ENCODE data around the gene ZMIZ1.

The ZMIZ1 gene

DNA sequence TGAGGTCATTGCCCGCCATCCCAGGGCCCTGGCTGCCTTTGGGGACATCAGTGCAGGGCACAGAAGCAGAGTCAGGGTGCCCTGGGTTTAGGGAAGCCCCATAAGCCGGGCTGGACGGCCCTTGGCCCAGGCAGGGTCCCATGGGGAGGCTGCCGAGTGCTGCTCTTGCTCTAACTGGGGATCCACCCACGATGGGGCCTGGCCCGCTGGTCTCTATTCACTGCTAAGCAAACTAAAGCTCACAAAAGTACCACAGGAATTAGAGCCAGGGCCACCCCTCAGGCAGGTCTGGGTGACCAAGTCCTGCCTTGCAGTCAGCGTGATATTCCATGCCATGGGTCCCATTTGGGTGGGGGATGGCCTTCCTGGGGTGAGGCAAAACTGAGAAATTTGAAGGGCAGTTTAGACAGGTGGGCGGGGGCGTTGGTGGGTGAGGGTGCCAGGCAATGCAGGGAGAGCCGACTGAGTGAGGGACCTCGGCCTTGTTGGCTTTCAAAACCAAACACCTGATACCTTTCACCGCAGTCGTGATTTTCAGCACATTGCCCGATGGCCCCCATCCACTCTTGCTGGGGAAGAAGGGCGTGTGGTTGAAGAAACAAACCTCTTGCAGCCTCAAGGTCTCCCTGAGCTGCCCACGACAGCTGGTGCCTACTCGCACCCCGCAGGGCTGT lies 185.7 kb downstream of the ZMIZ1 start:
- DNase-seq = no peak

DNA sequence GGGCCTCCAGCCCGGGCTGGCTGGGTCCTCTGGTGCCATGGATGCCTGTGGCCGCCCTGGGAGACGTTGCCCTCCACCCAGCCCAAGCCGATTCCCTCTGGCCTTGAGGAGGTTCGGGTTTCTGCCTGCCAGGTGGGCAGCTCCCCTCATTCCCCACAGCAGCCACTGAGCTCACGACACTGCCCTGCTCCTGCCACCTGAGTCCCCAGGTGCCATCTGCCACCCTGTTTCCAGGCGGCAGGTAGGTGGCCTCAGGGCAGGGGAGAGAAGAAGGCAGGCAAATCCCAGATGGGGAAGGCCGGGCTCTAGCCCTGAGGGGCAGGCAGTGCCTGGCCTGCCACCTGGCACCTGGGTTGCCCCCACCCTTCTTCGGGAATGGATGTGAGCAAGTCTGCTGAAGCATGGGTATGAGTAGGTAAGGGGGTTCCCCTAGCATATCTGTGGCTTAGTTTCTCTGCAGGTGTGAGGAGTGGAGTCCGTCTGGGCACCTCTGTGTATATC lies 186.3 kb downstream of the ZMIZ1 start:
- DNase-seq = no peak

DNA sequence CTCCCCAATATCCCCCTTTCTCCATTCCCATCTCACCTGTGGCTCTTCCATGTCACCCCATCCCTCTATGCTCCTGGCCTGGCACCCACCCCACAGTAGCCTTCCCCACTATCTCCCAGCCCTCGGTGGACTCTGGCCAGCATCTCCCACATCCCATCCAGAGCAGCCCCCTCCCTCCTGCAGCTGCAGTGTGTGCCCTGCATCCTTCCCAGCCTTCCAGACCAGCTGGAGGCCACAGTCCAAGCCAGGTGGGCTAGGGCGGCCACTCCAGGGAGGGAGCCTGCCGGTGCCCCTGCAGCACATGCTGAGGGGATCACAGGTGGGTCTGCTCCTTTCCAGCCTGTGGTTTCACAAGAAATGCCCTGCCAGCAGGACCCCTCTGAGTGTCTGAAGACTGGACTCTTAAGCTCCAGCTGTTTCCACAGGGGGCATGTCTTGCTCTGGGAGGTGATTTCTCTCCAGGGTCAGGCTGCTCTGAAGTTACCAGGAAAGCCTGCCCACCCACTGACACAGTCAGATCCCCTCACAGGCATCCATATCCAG lies 187.6 kb downstream of the ZMIZ1 start:
- DNase-seq = no peak

DNA sequence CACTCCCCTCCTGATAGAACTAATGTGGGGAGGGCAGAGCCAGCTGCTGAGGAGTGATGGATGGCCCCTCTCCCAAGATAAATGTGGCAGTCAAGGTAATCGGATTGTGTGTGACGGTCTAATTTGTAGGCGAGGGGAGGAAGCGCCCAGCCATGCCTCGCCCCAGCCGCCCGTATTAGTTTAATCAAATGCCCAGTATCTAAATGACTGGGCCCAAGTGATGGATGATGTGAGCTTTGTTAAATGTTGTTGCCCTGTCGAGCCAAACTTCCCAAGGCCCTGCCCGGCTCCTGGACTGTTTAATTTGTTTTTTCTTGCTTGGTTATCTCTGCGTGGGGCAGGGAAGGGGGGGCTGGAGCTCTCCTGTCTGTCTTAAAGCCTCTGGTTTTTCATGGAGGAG lies 190.1 kb downstream of the ZMIZ1 start:
- DNase-seq = no peak

DNA sequence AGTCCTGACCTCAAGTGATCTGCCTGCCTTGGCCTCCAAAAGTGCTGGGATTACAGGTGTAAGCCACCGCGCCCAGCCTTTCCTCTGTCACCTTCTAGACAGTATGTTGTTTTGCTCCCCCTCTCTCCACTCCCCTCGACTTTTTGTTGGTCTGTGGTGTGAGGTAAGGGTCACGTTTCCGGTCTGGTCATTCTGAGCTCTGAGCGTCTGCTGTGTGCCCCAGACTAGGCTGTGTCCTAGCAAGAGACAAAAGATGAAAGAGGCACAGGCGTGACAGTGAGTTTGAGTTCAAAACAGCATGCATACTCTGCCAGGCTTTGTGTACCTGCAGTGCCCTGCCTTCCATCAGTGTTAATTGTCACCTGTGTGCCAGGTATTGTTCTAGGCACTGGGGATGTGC lies 191.1 kb downstream of the ZMIZ1 start:
- no peak for DNase-seq

DNA sequence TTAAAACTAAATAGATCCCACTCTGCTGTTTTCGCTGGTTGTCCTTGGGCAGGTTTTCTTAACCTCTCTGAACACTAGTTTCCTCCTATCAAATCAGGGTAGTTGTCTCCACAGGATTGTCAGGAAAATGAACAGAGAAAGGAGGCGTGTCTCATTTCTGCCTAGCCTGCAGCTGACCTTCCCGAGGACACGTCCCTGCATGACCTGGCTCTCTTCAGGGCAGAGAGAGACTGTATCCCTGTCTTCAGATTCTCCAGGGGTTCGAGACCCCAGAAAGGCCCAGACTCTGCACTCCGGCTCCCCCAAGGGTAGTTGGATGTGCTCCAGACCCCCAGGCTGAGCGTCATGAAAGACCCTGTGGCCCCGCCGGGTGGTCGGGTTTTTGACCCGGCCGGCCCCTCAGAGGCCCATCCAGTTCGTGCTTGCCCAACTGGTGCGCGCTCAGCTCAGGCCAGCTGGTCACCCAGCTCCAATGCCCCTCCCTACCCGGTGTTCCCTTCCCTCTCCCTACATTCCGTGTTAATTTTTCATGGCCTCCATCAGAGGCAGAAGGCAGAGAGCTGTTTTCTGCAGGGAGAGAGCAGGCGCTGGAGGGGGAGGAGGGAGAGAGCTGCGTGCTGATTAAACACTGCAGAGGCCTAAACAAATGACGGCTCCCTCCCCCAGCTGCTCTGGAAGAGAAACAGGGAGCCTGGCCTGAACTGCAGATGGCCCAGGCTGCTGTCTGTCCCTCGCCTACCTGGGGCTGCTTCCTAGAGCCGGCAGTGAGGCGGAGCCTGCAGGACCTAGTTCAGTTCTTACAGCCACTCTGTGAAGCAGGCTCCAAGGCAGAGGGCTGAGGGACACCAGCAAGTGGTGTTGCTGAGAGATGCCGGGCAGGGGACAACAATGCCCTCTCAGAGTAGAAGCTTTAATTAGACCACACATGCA lies 192.3 kb downstream of the ZMIZ1 start:
- DNase-seq = no peak

DNA sequence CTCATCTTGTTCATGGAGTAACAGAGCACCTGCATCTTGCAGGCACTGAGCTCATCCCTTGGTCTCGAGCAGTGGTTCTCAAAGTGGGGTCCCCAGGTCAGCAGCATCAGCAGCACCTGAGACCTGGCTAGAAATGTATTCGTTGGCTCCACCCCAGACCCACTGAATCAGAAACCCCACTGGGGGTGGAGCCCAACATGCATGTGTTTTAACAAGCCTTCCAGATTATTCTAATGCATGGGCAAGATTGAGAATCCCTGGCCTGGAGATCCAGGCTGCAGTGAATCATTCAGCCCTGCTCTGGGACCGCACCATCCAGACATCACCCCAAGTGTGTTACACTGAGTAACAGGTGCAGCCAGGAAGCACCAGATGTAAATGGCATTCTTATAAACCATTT lies 193.4 kb downstream of the ZMIZ1 start:
- DNase-seq = no peak

DNA sequence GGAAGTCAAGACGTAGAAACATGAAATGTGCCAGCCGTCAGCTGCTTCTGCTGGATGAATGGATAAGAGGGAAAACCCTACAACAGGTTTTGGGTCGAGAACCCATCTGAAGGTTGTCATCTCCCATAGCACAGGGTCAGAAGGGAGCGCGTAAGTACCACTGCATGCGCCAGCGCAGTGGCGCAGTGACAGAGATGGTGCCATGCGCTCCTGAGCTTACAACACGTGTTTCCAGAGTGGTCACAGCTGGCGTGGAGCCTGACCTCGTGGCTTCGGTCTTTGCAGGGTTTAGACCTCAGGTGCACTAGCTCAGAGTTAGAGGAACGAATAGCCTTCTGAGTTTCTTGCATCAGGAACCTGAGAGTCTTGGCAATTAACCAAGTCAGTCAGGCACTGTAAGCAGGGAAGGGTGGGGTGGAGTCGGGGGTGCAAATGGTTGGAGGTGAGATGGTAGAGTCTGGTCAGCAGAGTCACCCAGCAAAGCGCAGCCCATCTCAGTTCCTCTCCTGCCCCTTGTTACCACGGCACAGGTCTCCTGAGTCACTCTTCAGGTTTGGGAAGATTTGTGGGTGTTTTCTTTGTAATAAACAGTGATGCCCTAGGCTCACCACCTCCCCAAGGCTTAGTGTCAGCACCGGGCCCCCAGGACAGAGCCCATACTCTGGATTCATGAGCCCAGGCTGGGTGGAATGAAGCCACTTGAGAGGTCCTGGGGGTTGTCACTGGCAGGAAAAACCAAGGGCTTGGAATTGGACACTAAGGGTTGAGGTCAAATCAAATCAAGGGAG lies 194.4 kb downstream of the ZMIZ1 start:
- DNase-seq = no peak

DNA sequence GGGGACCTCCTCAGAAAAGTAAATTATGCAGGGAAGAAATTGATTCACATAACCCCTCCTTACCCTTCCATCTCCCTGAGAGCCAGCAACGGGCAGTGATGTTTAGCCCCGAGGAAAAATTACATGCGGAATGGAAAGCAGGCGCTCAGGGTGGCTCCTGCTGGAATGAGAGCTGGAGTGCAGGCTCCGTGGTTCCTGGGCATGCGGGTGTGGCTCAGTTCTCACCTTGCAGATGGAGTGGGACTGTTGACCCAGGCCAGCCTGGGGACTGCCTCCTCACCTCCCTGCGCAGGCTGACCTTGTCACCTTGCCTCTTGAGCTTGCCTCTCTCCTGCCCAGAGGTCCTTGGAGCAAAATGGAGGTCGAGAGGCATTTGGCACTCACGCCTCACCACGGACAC lies 195.2 kb downstream of the ZMIZ1 start:
- DNase-seq = no peak

DNA sequence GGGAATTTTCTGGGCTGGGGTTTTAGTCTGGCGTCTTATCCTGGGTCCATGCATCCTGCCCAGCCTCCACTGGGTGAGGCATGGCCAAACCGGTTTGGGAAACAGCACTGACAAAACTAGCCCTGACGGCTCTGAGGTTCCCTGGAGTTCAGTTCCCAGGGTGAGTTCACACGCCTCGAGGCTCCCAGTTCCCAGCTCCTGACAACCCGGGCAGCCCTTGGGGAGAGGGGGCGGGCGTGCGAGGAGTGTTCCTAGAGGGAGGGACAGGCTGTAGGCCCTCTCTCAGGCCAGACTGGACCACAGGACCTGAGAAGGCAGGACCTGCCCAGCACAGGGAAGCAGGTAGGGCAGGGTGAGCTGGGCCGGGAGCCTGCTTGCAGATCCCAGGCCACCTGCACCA lies 196.2 kb downstream of the ZMIZ1 start:
- DNase-seq = no peak

DNA sequence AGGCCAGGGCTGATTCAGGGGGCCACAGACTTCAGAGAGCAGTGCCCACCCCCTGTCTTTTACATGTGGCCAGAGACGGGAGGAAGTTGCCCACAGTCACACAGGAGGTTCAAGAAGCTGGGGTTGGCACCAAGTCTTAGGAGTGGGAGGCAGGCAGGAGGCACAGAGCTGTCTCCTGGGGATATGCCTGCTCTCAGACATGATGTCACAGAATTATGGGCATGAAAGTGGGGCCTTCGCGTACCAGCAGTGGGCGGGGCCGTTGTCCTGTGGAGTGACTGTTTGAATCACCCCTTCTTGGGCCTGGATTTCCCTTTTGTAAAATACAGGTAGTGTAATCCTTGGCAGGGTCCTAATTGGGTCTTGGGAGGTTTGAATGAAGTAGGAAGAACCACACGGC lies 197.3 kb downstream of the ZMIZ1 start:
- DNase-seq = no peak

DNA sequence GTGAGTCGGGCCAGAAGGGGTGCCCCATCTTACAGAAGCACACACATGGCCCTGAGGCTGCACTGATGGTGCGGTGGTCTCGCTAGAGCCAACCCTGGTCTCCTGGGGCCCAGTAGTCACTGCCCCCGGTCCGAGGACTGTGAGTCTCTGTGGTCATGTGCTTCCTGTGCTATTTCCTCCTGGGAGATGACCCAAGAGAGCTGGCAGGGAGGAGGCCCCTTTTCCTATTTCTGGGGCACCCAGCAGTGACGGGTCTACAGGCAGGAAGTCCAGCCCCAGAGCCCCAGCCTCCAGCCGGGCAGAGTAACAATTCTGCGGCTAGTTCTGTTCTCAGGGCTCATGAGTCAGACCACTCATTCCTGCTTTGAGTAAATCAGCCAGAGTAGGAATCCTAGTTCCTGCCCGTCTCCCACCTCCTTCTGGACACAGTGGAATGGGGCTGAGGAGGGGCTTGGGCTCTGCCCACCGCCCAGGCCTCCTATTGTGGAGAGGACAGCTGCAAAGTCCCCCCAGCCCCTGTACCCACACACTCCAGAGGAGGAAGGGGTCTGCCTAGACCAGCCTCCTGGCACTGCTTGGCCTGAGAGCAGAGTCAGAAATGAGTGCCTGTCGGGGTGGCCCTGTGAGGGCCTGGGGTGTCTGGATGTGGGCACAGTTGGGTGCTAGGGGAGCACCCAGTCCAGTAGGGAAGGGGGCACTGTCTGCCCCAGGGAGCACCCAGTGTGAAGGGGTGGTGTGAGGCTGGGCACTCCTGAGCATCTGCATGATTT lies 198.0 kb downstream of the ZMIZ1 start:
- DNase-seq = peak; percentile 85

DNA sequence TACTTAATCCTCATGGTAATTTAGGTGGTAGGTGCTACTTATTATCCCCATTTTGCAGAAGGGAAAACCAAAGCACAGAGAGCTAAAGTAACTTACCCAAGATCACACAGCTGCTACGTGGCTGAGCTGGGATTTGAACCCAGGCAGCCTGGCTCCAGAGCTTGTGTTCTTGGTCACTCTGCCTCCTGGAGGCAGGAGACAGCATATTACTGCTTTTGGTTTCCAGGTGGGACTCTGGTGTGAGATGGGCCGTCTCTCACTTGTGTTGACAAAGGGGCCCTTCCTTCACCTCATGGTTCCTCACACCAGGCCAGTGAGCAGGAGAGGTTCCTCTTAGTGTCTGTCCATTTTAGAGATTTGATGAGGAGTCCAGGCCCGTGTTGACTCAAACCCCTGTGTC lies 198.7 kb downstream of the ZMIZ1 start:
- no peak for DNase-seq

DNA sequence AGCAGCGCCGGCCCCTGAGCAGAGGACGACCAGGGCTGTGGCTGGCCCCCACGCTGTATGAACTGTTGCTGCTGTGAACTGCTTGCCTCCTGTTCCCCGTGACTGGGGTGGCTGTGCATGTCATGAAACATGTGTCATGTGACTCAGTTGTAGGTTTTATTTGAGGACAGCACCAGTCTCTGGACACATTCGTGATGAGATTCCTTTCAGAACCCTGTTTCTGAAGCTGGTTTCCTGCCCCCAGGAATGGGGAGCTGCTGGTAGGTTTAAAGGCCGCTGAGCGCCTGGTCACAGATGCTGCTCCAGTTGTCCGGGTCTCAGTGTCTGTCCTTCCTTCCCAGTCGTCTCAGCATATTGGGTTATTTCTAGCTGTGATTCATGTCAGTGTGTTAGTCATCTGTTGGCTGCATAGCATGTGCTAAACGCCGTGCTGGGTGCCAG lies 199.4 kb downstream of the ZMIZ1 start:
- no peak for DNase-seq

DNA sequence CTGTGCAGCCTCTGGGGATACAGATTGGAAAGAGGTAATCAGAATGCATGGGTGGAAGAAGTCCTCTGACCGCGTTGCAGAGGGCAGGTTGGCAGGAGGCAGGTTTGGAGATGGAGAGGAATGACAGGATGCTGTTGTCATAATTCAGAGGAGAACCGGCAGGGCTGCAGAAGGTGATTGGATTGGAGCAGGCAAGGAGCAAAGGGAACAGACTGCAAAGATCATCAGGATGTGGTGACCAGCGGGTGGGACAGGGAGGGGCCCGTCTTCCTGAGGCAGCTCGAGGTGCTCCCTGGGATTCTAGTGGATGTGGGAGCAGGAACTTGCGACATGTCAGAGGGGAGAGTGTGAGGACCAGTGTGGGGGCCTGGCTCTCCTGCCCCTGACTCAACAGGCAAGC lies 200.0 kb downstream of the ZMIZ1 start:
- no peak for DNase-seq

DNA sequence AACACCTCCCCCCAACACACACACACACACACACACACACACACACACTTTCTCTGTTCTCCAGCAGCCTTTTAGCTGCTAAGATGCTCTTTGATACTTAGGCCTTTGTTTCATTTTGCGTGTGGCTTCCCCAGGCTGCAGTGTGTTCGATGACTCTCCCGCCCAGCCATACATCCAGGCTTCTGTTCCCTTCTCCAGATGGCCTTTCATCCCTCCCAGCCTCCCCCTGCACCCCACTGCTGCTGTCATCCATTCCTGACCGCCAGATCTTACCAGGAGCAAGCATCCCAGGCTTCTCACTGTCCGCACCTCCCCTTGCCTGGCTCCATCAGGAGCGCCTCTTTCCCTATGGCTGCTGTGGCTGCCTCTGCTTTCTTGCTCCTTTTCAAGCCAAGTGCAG lies 200.7 kb downstream of the ZMIZ1 start:
- DNase-seq = no peak

DNA sequence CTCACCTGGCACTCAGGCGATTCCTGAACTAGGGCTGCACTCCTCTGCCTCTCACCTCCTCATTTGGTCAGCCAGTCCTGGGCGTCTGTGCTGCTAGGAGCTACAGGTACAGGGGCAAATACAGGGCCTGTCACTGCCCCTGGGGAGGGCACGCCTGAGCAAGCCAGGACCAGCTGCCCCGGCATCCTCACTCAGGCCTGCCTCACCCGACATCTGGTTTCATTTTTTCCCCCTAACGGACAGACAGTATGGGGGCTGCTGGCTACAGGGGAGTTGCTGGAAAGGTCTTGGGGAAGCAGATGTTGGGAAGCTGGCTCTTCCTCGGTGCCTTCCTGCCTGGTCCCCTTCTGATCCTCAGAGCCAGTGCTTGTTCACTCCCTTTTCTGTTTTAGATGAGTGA lies 201.2 kb downstream of the ZMIZ1 start:
- DNase-seq = no peak

DNA sequence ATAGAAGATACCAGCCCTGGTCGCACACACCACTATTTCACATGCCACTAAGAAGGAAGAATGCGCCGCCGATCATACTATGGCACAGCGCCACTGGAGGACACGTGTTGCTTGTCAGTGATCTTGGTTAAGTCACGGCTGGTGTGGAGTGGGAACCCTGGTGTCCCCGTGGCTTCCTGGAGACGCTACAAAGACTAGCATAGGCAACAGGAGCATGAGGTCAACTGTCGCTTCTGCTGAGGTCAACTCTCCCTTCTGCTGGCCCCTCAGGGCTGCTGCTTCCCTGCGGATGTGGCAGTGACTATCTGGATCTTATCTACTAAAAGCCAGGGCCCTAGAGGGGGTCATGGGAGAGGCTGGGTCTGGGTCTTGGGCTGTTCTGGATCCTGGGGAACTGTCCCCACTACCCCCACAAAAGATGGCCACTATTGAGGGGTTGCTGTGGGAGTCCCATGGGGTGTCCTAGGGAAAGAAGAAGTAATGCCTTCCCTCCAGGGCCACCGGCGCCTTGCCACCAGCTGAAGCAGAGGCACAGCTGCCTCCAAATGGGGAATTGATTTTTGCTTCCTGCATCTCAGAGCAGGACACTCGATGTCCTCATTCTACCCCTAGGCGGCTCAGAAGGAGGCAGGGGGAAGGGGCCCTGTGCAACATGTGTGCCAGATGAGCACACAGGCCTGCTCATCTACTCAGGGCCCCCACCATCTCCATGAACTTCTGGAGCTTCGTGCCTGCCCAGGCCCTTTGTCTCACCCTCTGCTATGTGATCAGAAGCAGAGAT lies 201.9 kb downstream of the ZMIZ1 start:
- DNase-seq = no peak

DNA sequence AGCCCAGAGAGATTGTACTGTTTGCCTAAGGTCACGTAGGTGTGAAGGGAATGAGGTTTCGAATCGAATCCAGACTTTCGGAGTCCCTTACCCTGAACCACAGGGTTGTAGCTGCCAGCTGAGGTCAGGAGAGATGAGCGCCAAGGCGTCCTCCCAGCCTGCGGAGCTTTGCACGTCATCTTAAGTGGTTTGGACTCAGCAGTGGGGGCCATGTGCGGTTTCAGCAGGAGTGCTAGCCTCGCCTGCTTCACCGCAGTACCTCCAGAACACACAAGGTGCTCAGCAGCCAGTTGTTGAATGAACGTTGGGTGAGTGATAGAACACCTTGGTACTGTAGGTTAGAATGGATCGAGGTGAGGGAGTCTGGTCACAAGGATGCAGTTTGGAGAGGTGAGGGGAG lies 203.6 kb downstream of the ZMIZ1 start:
- DNase-seq = no peak

DNA sequence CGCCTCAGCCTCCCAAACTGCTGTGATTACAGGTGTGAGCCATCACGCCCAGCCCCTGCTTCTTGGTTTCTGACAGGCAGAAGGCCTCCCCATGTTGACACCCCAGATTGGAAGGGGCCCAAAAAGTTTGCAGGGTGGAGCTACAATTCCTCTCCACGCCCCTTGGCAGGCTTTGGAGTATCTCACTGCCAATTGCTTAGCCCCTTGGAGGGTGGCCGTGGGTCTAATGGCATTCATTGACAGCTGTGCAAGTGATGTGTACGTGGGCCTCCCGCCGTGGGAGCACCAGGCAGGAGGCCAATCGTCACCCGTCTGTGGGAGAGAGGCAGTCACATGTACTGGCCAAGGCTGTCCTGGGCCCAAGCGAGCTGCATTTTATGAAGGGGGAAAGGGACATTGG lies 204.8 kb downstream of the ZMIZ1 start:
- peak; percentile 55 for DNase-seq
